LNCaP clone FGC (cell line): ENCODE measurements around the gene JADE2.

Experiments used
- DNase-seq: peaks from one replicate; pipeline ENCODE4 v3.0.0-alpha.2; 2011; ENCODE audit warnings: low read depth
- H3K4me3 ChIP-seq: 2 replicates; pipeline ENCODE4 v1.5.1; 2011; ENCODE audit warnings: mild to moderate bottlenecking, low read depth, low read length, control low read depth
- CTCF ChIP-seq: IDR thresholded peaks from 2 replicates; pipeline ENCODE4 v1.5.1; 2012; ENCODE audit warnings: mild to moderate bottlenecking; ENCODE audit not compliant: control insufficient read depth, insufficient read depth; ENCODE audit errors: extremely low read depth

The JADE2 gene

DNA sequence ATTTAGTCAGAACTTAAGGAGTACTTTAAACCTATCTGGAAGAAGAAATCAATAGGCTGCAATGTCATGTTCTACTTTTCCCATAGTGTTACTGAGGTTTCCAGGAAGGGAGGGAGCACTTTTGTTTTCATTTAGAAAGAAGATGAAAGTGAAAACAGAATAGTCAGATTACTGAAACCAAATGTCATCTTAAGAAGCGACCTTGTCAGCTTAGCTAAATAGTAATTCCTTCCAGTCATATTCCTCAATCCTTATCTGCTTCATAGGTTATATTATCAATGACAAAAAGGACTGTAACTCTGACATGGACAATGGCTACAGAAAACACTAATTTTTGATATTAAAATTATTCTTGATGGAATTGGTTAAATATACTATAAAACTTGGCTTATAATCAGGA is 79.4 kb downstream of the JADE2 start:
- no peak for TF ChIP-seq CTCF
- DNase-seq: no peak
- H3K4me3 ChIP-seq: no peak overlapping the region

- TF ChIP-seq CTCF: no peak
- H3K4me3 ChIP-seq: no peak overlapping the region
- DNase-seq: no peak
Observed at GRCh38 chr5:134606726-134607125, 81.3 kb downstream of the JADE2 start.

GRCh38 chr5:134608555-134608954 is 83.1 kb downstream of the JADE2 start:
- DNase-seq: no peak
- no peak overlapping the region for H3K4me3 ChIP-seq
- no peak for TF ChIP-seq CTCF

DNA sequence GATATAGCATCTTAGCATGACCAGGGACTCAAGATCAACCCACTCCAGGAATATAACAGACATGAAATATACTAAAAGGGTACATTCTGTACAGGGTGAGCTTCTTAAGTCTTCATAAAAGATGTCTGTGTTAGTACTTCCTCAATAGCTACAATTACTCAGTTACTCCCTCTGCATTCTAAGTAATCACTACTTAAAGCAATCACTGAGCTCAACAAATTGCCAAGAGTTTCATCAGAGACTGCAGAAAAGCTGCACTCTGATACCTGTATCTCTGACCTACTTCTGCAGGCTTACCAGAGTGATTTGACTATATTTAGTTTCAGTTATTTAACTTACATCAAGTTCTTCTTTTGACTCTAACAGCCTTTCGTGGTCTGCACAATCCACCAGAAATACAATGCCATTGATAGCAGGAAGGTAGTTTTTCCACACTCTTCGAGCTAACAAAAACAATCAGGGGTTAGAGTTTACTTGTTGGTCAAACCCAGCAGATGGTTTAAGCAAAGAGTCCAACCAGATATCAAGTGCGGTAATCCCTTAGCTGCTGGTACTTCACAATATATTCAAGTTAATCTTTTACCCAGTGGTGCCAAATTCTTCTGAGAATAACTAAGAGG is 83.9 kb downstream of the JADE2 start:
- no peak for DNase-seq
- H3K4me3 ChIP-seq: no peak overlapping the region
- no peak for TF ChIP-seq CTCF

- TF ChIP-seq CTCF: no peak
- no peak for DNase-seq
- H3K4me3 ChIP-seq: no peak overlapping the region
Observed at GRCh38 chr5:134610725-134611124, 85.3 kb downstream of the JADE2 start.

- no peak overlapping the region for H3K4me3 ChIP-seq
- no peak for DNase-seq
- no peak for TF ChIP-seq CTCF
Observed at GRCh38 chr5:134611515-134611914, 86.0 kb downstream of the JADE2 start.

- no peak for TF ChIP-seq CTCF
- no peak overlapping the region for H3K4me3 ChIP-seq
- no peak for DNase-seq
Observed at GRCh38 chr5:134614450-134615085, 89.1 kb downstream of the JADE2 start.
